ENCODE results near the gene GABARAPL2.
"Not testable (repeated sequence)": the region's sequence is repeated elsewhere in the genome, so short reads cannot be mapped to it uniquely, and the experiment has no call there.

Gene GABARAPL2

GRCh38 chr16:75590920-75591843 is 25.0 kb downstream of the GABARAPL2 start:
- Mint-ChIP-seq H3K27me3 (no peaks in the 10 kb centered on the region), H3K4me3 (no peak overlapping the region), H3K36me3 (peaks cover 12 to 30% of the 10 kb centered on the region in 2 donors), H3K27ac (no peak overlapping the region), H3K4me1 (peaks cover 0 to 3% of the 10 kb centered on the region in 2 donors), H3K9me3 (no peaks in the 10 kb centered on the region)
- DNase-seq (no peak), ATAC-seq (replicated peaks) (no peak)

- not testable (repeated sequence) for ATAC-seq (replicated peaks)
These were observed 25.7 kb downstream of the GABARAPL2 start for GRCh38 chr16:75591927-75592326.

GRCh38 chr16:75593308-75593707 is 27.1 kb downstream of the GABARAPL2 start:
- DNase-seq (no peak), ATAC-seq (replicated peaks) (no peak)
- peaks cover 25 to 46% of the 10 kb centered on the region in 2 donors for H3K36me3 Mint-ChIP-seq
- peaks cover 2 to 5% of the 10 kb centered on the region in 2 donors for H3K9me3 Mint-ChIP-seq
- no peak overlapping the region for H3K4me3 Mint-ChIP-seq
- H3K27me3 Mint-ChIP-seq = no peaks in the 10 kb centered on the region
- H3K4me1 Mint-ChIP-seq = peaks cover 0 to 3% of the 10 kb centered on the region in 2 donors
- no peak overlapping the region for H3K27ac Mint-ChIP-seq

More at GRCh38 chr16:75591927-75592326, 25.7 kb downstream of the GABARAPL2 start:
- not testable (repeated sequence) for H3K4me1 Mint-ChIP-seq, H3K27me3 Mint-ChIP-seq, H3K27ac Mint-ChIP-seq, H3K9me3 Mint-ChIP-seq, DNase-seq, H3K4me3 Mint-ChIP-seq
- peaks cover 14 to 33% of the 10 kb centered on the region in 2 donors for H3K36me3 Mint-ChIP-seq

DNA sequence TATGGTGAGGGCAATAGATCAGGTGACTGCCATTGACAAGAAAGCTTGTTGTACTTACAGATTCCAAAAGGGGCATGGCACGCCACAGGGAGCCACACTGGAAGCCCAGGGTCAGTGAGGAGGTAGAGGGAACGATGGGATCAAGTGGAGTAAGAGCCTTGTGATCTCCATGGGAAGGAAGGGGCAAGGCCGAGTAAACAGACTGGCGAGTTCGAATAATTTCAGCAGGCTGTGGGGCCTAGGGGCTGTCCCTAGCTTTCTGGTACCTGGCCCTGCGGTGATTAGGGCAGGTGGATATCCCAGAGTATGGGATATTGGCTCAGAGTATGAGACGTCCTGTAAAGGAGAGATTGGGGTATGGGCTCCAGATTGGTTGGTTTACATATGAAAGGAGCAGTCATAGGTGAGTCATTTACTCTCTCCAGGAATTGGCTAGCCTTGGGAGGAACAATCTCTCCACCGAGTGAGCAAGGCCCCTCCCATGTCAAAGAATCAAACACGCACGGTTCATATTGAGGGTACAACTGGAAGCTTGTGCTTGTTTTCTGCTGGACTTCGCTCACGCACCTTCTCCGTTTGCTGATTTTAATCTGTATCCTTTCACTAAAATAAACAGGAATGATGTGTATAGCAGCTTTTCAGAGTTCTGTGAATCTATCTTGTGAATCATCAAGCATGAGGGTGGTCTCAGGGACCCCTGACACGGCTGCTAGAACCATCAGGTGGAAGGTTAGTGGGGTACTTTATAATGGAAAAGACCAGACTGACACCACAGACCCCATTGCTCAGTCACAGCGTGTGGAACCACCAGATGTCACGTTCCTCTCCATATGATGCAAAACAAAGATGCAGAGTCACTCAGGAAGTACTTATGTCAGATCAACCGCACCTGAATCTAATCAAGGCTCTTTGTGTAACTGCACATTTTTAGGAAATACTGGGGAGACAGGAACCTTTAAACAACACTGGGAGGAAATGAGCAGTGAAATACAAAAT is 27.9 kb downstream of the GABARAPL2 start:
- H3K36me3 Mint-ChIP-seq = peaks cover 20 to 40% of the 10 kb centered on the region in 2 donors
- DNase-seq (no peak), ATAC-seq (replicated peaks) (no peak)
- H3K27me3 Mint-ChIP-seq = no peaks in the 10 kb centered on the region
- H3K9me3 Mint-ChIP-seq = peaks cover 2 to 5% of the 10 kb centered on the region in 2 donors
- H3K4me1 Mint-ChIP-seq = peaks cover 0 to 3% of the 10 kb centered on the region in 2 donors
- H3K4me3 Mint-ChIP-seq = no peak overlapping the region
- H3K27ac Mint-ChIP-seq = peak overlapping the region; percentile 47

DNA sequence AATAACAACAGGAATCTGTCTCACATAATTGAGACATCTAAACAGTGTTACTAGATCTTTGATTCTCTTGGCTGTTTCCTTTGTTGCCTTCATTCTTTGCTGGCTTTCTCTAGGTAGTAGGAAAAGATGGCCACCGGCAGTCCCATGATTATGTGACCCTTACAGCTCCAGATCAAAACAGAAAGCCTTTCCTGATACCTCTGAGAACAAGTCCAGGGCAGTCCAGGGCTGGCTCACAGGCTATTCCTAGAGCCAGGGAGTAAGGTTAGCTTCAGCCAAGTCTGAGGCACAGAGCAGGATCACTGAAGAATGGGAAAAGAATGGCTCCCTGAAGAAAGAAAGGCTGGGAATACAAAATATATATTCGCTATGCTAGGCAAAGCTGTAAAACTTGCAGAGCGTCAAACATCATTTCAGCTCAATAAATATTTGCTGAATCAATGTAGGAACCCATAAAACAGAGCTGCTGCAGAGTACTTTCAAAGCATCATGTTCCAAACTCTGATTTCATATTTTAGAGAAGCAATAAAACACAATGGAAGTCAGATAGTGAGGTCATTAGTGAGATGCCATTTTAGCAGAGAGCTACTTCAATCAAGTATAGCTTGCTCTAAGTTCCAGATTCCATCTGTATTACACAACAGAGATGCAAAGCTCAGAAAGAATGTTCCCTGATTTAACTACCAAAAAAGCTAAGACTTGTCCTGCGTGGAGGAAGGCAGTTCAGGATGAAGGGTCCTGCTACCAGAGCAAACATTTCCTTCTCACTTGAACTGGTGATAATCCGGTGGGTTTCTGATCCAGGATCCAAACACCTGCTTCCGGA is 33.5 kb downstream of the GABARAPL2 start:
- DNase-seq (no peak), ATAC-seq (replicated peaks) (no peak)
- no peak overlapping the region for H3K4me3 Mint-ChIP-seq
- H3K9me3 Mint-ChIP-seq = peaks cover 9 to 13% of the 10 kb centered on the region in 2 donors
- H3K27ac Mint-ChIP-seq = peak overlapping the region; percentile 47
- H3K36me3 Mint-ChIP-seq = peaks cover 55 to 71% of the 10 kb centered on the region in 2 donors
- no peaks in the 10 kb centered on the region for H3K27me3 Mint-ChIP-seq
- no peaks in the 10 kb centered on the region for H3K4me1 Mint-ChIP-seq

DNA sequence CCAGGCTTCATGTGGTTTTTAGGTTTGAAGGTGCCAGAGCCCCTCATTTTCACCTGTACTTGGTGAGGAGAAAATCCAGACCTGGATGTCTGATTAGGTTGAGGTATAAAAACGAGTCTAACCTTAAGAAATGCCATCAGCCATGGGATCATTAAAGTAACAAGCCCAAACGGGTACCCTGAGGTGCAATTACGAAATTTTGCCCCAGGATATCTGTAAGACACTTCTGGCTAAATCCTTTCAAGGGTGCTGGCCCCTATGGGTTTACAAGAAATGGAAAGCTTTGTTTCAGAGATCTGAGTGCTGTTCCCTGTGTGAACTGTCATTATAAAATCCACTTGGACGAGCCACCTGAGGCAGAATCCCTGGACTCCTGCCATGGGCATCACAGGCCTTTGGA is 37.1 kb downstream of the GABARAPL2 start:
- Mint-ChIP-seq H3K27me3 (no peaks in the 10 kb centered on the region), H3K9me3 (peaks cover 7 to 8% of the 10 kb centered on the region in 2 donors), H3K27ac (no peak overlapping the region), H3K36me3 (peaks cover 56 to 78% of the 10 kb centered on the region in 2 donors), H3K4me1 (no peaks in the 10 kb centered on the region), H3K4me3 (no peak overlapping the region)
- ATAC-seq (replicated peaks) (no peak), DNase-seq (no peak)

DNA sequence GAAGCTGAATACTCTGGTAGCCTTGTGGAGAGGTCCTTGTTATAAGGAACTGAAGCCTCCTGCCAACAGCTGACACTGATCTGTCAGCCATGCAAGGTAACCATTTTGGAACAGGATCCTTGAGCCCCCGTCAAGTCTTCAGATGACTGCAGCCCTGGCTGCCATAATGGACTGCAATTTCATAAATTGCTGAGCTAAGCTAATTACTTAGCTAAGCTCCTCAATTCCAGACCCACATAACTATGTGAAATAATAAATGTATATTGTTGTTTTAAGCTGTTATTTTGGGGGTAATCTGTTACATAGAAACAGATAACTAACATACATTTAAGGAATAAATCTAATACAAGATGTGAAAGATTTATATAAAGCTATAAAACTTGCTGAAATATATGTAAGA is 40.3 kb downstream of the GABARAPL2 start:
- H3K27me3 Mint-ChIP-seq = no peaks in the 10 kb centered on the region
- H3K4me1 Mint-ChIP-seq = no peaks in the 10 kb centered on the region
- no peak for DNase-seq
- no peak overlapping the region for H3K4me3 Mint-ChIP-seq
- H3K36me3 Mint-ChIP-seq = peaks cover 42 to 56% of the 10 kb centered on the region in 2 donors
- no peak overlapping the region for H3K27ac Mint-ChIP-seq
- peaks cover 7 to 8% of the 10 kb centered on the region in 2 donors for H3K9me3 Mint-ChIP-seq
- no peak for ATAC-seq (replicated peaks)

GRCh38 chr16:75614066-75614897 is 48.1 kb downstream of the GABARAPL2 start:
- Mint-ChIP-seq H3K4me1 (no peaks in the 10 kb centered on the region), H3K27ac (peak overlapping the region; percentile 9), H3K27me3 (no peaks in the 10 kb centered on the region), H3K4me3 (no peak overlapping the region), H3K9me3 (no peaks in the 10 kb centered on the region), H3K36me3 (peaks cover 38 to 58% of the 10 kb centered on the region in 2 donors)
- ATAC-seq (replicated peaks) = no peak
- DNase-seq = no peak

DNA sequence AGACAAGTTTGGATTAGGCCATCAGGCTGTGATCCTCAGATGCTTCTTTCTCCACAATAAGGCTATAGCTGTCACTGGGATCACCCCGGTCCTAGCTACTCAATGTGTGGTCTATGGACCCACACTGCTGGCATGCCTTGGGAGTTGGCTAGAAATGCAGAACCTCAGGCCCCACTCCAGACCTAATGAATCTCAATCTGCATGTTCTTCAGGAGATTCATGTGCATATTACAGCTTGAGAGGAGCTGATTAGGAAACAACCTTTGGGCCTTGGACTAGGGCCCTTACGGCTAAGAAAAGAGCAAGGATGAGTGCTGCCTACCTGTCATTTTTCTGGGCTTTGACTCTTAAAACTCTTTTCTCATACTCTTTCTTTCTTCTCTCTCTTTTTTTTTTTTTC is 49.4 kb downstream of the GABARAPL2 start:
- Mint-ChIP-seq H3K36me3 (peaks cover 45 to 66% of the 10 kb centered on the region in 2 donors), H3K27me3 (no peaks in the 10 kb centered on the region), H3K27ac (no peak overlapping the region), H3K9me3 (no peaks in the 10 kb centered on the region), H3K4me1 (peaks cover 5 to 7% of the 10 kb centered on the region in 2 donors), H3K4me3 (no peak overlapping the region)
- no peak for DNase-seq
- ATAC-seq (replicated peaks) = no peak

- Mint-ChIP-seq H3K9me3 (no peaks in the 10 kb centered on the region), H3K4me3 (no peak overlapping the region), H3K4me1 (peaks cover 12 to 16% of the 10 kb centered on the region in 2 donors), H3K27ac (no peak overlapping the region), H3K27me3 (no peaks in the 10 kb centered on the region), H3K36me3 (peaks cover 48 to 69% of the 10 kb centered on the region in 2 donors)
- no peak for ATAC-seq (replicated peaks)
- no peak for DNase-seq
These were observed 50.4 kb downstream of the GABARAPL2 start for GRCh38 chr16:75616521-75617010.

- Mint-ChIP-seq H3K4me3 (no peak overlapping the region), H3K27me3 (no peaks in the 10 kb centered on the region), H3K36me3 (peaks cover 47 to 67% of the 10 kb centered on the region in 2 donors), H3K4me1 (peaks cover 15 to 22% of the 10 kb centered on the region in 2 donors), H3K27ac (no peak overlapping the region), H3K9me3 (no peaks in the 10 kb centered on the region)
- DNase-seq = no peak
- ATAC-seq (replicated peaks) = no peak
These were observed 50.9 kb downstream of the GABARAPL2 start for GRCh38 chr16:75617121-75617520.

GRCh38 chr16:75618780-75619179 is 52.6 kb downstream of the GABARAPL2 start:
- Mint-ChIP-seq H3K9me3 (no peaks in the 10 kb centered on the region), H3K4me3 (no peak overlapping the region), H3K36me3 (peaks cover 32 to 50% of the 10 kb centered on the region in 2 donors), H3K27me3 (no peaks in the 10 kb centered on the region), H3K4me1 (peaks cover 15 to 28% of the 10 kb centered on the region in 2 donors), H3K27ac (no peak overlapping the region)
- ATAC-seq (replicated peaks) (no peak), DNase-seq (no peak)
